ENCODE data around the gene PDE4C.

PDE4C gene

DNA sequence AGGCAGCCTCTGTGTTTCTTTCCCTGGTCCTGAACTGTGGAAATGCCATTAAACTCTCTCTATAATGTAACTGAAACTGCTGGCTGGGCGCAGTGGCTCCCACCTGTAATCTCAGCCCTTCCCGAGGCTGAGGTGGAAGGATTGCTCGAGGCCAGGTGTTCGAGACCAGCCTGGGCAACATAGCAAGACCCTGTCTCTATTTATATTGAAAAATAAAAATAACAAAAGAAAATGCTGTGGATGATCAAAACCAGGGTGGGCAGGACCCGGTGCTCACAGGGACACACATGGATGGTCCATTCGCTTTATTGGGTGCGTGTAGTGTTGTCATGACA lies 29.8 kb downstream of the PDE4C start:
- TF ChIP-seq, protein P1, sequence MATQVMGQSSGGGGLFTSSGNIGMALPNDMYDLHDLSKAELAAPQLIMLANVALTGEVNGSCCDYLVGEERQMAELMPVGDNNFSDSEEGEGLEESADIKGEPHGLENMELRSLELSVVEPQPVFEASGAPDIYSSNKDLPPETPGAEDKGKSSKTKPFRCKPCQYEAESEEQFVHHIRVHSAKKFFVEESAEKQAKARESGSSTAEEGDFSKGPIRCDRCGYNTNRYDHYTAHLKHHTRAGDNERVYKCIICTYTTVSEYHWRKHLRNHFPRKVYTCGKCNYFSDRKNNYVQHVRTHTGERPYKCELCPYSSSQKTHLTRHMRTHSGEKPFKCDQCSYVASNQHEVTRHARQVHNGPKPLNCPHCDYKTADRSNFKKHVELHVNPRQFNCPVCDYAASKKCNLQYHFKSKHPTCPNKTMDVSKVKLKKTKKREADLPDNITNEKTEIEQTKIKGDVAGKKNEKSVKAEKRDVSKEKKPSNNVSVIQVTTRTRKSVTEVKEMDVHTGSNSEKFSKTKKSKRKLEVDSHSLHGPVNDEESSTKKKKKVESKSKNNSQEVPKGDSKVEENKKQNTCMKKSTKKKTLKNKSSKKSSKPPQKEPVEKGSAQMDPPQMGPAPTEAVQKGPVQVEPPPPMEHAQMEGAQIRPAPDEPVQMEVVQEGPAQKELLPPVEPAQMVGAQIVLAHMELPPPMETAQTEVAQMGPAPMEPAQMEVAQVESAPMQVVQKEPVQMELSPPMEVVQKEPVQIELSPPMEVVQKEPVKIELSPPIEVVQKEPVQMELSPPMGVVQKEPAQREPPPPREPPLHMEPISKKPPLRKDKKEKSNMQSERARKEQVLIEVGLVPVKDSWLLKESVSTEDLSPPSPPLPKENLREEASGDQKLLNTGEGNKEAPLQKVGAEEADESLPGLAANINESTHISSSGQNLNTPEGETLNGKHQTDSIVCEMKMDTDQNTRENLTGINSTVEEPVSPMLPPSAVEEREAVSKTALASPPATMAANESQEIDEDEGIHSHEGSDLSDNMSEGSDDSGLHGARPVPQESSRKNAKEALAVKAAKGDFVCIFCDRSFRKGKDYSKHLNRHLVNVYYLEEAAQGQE (IDR thresholded peaks at IDR 0.05; ENCODE audit: low read depth) = no peak
- TF ChIP-seq TAF1 (IDR thresholded peaks at IDR 0.05; ENCODE audit: low read depth) (no peak), EP300 (IDR thresholded peaks at IDR 0.05; ENCODE audit: borderline replicate concordance) (no peak), YY1 (IDR thresholded peaks at IDR 0.05; ENCODE audit: low read depth) (no peak), FOXM1 (IDR thresholded peaks at IDR 0.05; ENCODE audit: borderline replicate concordance, low read depth) (no peak), NFIC (IDR thresholded peaks at IDR 0.05) (no peak), RAD21 (IDR thresholded peaks at IDR 0.05; ENCODE audit: low read depth) (no peak), EGR1 (IDR thresholded peaks at IDR 0.05) (no peak), TCF12 (IDR thresholded peaks at IDR 0.05; ENCODE audit: low read depth) (no peak), CEBPB (IDR thresholded peaks at IDR 0.05) (no peak), ZBTB7A (IDR thresholded peaks at IDR 0.05; ENCODE audit: low read depth) (no peak), TEAD4 (IDR thresholded peaks at IDR 0.05) (no peak)
- TF ChIP-seq, protein P2, sequence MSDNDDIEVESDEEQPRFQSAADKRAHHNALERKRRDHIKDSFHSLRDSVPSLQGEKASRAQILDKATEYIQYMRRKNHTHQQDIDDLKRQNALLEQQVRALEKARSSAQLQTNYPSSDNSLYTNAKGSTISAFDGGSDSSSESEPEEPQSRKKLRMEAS (IDR thresholded peaks at IDR 0.05) = no peak

DNA sequence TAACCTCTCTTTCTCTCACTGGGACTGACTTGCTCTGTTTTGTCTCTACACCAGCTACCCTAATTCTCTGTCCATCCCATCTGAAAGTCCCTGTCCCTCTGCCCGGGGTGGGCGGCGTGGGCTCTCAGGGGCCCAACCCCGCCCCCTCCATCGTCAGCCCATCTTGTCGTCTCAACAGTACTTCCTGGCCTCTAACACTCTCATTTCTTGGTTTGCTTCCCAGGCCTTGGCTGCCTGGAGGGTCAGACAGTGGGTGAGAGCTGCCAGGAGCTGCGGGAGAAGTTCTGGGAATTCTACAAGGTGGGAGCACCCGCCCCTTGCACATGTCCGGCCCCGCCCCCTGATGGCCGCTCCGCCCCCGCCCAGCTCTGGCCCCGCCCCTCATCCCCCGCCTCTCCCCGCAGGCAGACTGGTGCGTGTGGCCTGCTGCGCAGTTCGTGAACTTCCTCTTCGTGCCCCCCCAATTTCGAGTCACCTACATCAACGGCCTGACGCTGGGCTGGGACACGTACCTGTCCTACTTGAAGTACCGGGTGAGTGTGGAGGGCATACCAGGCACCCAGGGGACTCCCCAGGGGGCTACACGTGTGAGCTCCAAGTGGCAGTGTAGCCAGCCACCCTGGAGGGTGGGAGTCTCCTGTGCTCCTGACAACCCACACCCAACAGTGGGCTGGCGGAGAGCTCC lies 31.5 kb downstream of the PDE4C start:
- TF ChIP-seq YY1 (IDR thresholded peaks at IDR 0.05; ENCODE audit: low read depth) (no peak), FOXM1 (IDR thresholded peaks at IDR 0.05; ENCODE audit: borderline replicate concordance, low read depth) (no peak), NFIC (IDR thresholded peaks at IDR 0.05) (no peak), TEAD4 (IDR thresholded peaks at IDR 0.05) (no peak), EP300 (IDR thresholded peaks at IDR 0.05; ENCODE audit: borderline replicate concordance) (no peak), TCF12 (IDR thresholded peaks at IDR 0.05; ENCODE audit: low read depth) (no peak), EGR1 (IDR thresholded peaks at IDR 0.05) (no peak), TAF1 (IDR thresholded peaks at IDR 0.05; ENCODE audit: low read depth) (no peak), CREB1 (IDR thresholded peaks at IDR 0.05; ENCODE audit: low read depth) (no peak), CEBPB (IDR thresholded peaks at IDR 0.05) (no peak), RAD21 (IDR thresholded peaks at IDR 0.05; ENCODE audit: low read depth) (no peak), ZBTB7A (IDR thresholded peaks at IDR 0.05; ENCODE audit: low read depth) (no peak)
- TF ChIP-seq, protein P2 (IDR thresholded peaks at IDR 0.05) = no peak
- TF ChIP-seq, protein P3, sequence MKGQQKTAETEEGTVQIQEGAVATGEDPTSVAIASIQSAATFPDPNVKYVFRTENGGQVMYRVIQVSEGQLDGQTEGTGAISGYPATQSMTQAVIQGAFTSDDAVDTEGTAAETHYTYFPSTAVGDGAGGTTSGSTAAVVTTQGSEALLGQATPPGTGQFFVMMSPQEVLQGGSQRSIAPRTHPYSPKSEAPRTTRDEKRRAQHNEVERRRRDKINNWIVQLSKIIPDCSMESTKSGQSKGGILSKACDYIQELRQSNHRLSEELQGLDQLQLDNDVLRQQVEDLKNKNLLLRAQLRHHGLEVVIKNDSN (IDR thresholded peaks at IDR 0.05) = no peak
- TF ChIP-seq, protein P1 (IDR thresholded peaks at IDR 0.05; ENCODE audit: low read depth) = no peak

DNA sequence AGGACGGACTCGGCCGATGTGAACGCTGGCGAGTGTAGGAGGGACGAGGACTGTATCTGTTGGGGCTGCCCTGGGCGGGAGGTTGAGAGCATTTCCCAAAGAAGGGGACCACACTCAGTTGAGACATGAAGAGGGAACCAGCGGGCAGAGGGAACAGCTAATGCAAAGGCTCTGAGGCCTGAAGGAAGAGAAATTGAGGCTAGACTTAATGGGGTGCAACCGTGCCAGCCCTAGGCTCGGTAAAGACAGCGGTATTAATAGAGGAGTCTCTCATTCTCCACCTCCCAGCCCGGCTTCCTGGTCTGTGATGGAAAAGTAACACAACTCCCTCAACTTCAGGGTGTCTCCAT lies 32.1 kb downstream of the PDE4C start:
- no peak for TF ChIP-seq TEAD4 (IDR thresholded peaks at IDR 0.05)

DNA sequence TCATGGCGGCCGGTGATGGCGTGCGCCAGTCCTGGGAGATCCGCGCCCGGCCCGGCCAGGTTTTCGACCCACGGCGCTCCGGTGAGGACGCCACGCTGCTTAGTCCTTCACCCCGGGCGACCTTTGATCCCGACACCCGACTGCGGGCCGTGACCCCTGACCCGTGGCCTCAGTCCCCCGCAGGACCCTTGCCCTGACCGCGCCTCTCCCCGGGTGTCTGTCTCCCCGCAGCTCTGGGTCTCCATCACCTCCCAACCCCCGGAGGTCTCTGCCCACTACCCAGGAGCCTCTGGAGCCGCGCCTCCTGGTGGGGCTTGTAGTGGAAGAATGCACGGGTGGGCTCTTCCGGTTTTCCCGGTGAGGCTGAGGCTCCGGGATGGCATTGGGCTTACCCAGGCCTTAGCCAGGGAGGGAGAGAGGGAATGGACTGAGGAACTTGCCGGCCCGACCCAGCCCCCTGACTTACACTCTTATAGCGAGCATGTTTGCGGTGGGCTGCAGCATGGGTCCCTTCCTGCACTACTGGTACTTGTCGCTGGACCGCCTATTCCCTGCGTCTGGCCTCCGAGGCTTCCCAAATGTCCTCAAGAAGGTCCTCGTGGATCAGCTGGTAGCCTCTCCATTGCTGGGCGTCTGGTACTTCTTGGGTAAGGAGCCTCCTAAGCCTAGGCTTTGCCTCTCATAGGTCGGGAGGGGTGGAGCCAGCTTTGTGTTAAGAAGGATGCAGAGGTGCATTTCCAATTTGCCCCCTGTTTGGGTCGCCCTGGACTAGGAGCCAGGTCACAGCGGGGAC lies 32.7 kb downstream of the PDE4C start:
- TF ChIP-seq TCF12 (IDR thresholded peaks at IDR 0.05; ENCODE audit: low read depth) (no peak), NFIC (IDR thresholded peaks at IDR 0.05) (no peak), FOXM1 (IDR thresholded peaks at IDR 0.05; ENCODE audit: borderline replicate concordance, low read depth) (no peak), TEAD4 (IDR thresholded peaks at IDR 0.05) (no peak), EGR1 (IDR thresholded peaks at IDR 0.05) (no peak)
- TF ChIP-seq, protein P1 (IDR thresholded peaks at IDR 0.05; ENCODE audit: low read depth) = no peak

Measured in Ishikawa (cell line).